Suppressor macrophage treated with lipopolysaccharide for 4 hours (primary cell): ENCODE data around the gene NPFF.
A peak's percentile ranks its signal among the peaks of the same experiment; 100 is the strongest.

Experiments used
- DNase-seq: peaks from one replicate; pipeline ENCODE4 v3.0.0-alpha.2; 2020

Gene NPFF

DNA sequence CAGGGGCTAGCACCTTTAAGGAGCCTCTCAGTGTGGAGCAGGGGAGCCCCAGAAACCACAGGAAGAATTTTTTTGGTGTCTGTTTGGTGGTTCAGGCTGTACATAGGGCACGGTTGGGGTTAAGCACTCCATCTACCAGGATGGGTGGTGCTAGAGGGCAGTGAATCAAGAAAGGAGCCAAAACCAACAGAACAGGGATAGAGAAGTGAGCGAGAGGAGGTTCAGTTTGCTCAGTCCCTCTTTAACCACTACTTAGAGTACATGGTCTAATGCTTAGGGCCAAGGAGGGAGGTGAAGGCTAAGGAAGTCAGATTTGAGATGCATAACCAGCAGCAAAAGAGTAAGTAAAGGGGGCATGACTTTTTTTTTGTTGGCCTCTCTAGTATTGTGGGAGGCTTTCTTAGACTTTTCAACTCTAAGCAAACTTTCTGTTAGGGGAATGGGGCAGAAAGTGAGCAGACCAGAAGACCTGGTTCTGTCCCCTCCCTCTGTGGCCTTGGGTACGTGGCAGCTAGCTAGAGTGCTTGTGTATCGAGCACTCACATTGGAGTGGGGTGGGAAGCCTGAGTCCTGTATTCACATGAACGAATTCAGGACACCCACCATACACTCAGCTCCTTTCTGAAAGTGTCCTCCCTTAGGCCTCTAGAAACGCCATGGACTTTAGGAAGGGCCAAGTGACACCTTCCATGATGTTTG is 6.6 kb upstream of the NPFF start:
- DNase-seq = no peak

- no peak for DNase-seq
Measured at GRCh38 chr12:53510181-53510812, 3.0 kb upstream of the NPFF start.

- peak; percentile 90 for DNase-seq
Measured at GRCh38 chr12:53508534-53509170, 1.4 kb upstream of the NPFF start.

DNA sequence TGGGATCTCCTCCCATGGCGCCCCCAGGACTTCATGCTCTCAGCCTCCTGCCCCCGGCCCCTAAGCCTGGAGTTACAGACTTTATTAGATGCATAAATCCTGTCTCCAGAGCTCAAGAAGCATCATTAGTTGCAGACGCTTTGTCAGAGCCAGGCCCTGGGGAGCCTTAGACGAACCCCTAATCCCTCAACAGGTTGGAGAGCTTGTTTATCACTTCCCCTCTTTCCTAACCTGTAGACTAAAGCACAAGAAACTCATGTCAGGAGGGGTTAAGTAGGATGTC is 260 bp upstream of the NPFF start:
- no peak for DNase-seq

GRCh38 chr12:53506450-53506785 is 866 bp downstream of the NPFF start:
- no peak for DNase-seq

DNA sequence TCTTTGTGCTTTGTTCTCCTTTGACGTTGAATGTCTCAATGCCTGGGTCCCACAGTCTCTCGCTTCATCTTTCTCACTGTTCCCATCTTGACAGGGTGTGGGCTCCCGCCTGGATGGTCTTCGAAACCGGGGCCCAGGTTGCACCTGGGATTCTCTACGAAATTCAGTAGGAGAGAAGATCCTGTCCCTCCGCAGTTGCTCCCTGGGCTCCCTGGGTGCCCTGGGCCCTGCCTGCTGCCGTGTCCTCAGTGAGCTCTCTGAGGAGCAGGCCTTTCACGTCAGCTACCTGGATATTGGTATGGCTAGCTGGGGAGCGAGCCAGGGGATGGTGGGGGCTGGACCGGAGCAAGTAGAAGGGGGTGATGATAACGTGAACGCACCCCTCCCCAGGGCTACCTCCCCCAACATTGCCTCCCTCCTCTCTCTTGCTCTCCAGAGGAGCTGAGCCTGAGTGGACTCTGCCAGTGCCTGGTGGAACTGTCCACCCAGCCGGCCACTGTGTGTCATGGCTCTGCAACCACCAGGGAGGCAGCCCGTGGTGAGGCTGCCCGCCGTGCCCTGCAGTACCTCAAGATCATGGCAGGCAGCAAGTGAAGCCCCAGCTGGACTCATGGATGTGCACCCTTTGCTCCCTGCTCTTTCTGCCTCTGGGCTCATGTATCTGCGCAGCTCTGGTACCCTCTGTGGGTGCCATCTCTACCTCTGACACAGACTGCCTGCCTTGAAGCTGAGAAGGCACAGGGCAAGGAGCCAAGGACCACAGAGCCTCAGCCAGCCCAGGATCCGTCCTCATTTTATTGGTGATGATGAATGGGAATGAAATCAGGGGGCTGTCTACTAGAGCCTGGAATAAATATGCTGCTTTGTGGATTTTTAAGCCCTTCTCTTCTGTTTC is 1.5 kb downstream of the NPFF start:
- no peak for DNase-seq

- DNase-seq = peak; percentile 33
Measured at GRCh38 chr12:53505086-53505485, 2.2 kb downstream of the NPFF start.

- DNase-seq = no peak
Measured at GRCh38 chr12:53504004-53504920, 3.0 kb downstream of the NPFF start.

DNA sequence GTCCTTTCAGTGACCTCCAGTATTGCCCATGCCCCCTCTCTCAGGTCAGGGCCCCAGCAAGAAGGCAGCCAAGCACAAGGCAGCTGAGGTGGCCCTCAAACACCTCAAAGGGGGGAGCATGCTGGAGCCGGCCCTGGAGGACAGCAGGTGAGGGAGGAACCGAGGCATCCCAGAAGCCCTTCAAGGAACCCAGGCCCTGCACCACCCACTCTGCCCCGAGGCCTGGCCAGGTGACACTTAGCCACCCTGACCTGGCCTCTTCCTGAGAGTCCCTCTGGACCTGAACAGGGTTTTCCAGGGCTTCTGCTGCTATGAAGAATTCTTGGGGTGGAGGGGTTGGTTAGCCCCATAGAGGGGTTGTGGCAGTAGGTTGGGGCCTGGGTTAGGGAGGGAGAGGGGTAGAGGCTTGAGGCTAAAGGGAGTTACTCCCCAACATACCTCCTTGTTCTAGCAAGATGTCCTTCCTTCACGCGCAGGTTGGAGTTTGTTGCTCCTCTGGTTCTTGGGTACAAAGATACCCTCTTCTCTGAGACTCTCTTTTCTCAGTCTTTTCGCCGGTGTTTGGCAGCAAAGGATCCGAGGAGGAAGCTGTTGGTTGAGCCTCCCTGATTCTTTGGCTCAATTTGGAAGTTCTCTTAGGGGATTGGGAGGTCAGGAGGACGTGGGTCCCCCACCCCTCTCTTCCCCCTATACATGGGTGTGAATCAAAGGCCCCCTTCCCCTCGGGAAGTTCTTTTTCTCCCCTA is 4.1 kb downstream of the NPFF start:
- no peak for DNase-seq

DNA sequence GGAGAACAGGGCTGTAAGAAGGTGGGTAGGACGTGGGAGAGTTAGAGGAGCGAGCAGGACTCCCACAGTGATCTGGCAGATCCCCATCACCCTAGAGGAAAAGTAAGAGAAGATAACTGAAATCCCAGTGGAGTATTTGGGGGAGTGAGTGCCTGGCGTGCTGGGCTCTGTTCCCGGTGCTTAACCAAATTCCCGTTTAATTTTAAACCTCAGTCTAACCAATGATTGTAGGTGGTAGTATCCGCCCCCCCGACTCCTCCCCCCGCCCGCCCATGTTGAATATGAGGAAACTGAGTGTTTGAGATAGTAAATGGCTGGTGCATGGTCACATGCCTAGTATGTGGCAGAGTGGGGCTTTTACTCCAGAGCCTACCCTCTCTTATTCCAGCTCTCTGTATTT is 5.0 kb downstream of the NPFF start:
- DNase-seq = no peak

DNA sequence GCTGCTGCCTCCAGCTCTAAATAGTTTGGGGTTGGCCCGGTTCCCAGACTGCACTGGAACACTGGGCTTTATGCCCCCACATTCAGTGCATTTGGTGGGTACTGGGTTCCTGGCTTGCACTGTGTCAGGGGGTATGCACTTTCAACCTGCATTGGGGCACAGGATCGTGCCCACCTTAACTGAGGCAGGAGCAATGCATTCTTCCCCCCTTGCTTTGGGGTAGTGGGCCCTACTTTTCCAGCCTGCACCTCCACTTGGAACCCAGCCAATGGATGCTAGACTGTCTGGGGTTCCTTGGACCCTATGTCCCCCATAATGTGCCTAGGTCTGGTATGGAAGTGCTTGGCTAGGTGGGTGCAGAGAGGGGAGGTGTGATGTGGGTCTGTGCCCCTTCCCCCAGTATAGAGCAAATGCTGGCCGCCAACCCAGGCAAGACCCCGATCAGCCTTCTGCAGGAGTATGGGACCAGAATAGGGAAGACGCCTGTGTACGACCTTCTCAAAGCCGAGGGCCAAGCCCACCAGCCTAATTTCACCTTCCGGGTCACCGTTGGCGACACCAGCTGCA is 5.6 kb downstream of the NPFF start:
- no peak for DNase-seq

DNA sequence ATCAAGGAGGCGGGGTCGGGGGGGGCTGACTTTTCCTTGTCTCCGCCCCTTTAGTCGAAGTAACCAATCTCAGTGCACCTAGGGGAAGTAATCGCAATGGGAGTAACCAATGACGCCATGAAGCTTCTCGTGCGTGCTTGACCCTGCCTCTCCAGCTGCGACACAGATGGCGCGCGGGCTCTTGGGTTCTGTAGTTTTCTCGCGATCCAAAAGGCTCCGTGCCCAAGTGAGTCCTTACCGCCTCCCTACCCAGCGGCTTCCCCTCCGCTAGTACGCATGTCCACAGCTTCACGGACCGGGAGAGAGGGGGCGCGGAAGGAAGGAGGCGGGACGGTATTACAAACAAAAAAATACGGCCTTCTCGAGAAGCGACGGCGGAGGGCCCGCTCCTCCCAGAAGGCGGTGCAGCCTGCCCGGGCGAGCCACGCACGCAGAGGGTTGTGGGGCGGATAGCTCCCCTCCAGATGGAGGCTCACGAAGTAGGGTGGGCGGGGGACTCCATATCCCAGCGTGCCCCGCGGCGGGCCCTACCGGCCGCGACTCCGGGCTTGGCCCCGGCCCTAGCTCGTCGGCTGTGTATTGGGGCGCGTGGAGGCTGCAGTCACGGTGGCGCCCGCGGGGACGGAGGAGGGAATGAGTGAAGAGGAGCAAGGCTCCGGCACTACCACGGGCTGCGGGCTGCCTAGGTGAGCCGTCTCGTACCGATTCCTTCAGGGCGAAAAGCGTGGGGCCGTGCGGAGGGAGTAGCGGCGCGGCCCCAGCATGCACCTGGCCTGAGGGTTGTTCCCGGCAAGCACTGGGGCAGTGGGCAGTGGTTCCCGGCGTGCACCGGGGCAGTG is 6.3 kb downstream of the NPFF start, which contains the start of gene TARBP2:
Gene TARBP2, plus strand, starts transcription at position 508 of the 839 bp plus-strand sequence. Its CDS starts 126 bp downstream, at position 634.
- DNase-seq = peak; percentile 99

DNA sequence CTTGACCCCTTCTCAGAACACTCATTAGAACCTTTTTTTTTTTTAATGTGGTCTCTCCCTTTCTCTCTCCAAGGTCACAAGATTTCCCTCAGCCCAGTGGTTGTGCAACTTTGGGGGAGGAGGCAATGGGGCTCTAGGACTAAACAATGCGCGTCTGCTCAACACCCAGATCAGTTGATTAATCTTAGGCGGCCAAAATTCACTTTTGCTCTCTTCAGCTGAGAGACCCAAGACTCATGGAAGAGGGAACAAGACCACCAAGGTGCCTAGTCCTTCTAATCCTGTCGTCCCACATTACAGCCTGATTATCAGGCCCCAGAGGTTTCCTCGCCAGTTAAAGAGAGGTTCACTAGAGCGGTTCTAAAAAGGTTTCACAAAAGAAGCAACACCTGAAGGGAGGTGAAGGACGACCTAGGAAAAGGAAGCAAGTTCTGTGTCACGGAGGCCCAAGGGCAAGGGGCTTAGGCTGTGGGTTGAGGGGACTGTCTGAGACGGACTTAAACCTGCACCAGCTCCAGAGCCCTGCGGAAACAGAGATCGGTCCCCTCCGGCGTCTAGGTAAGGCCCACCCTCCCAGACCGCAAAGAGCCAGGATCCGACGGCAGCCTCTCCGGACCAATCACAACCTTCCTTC is 7.0 kb downstream of the NPFF start:
- peak; percentile 85 for DNase-seq

GRCh38 chr12:53499266-53500141 is 7.8 kb downstream of the NPFF start, which contains the start of gene MAP3K12:
Gene MAP3K12, minus strand, starts transcription at chr12:53499458. Its CDS starts 12,067 bp downstream, at chr12:53487391.
- peak; percentile 39 for DNase-seq

DNA sequence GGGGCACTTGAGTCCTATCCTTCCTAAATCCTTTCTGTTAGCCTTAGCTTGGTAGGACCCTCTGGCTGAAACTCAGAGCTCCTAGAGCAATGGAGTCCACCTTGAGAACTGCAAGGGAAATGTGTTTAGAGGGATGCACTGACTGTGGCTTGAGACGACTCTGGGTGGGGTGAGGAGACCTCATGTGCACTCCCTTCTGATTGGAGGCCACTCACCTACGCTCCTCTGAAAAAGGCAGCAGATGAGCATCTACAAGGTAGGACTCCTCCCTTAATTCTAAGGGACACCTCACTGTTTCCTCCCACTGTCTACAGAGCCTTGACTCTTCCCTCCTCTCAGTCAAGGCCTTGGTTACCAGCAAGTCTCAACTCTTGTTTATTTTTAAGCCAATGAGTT is 9.1 kb downstream of the NPFF start:
- no peak for DNase-seq

- no peak for DNase-seq
Measured at GRCh38 chr12:53497461-53497860, 9.8 kb downstream of the NPFF start.

DNA sequence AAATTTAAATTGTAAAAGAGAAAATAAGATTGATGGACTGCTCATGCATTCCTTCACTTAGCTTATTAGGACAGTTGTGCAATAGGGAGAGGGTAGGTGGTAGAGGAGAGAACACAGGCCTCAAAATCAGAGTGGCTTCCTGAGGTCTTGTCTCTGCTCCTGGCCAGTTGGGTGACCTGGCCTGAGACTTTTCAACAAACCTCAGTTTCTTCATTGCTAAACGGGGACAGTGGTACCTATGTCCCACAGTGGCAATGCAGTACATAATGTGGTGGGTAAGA is 10.6 kb downstream of the NPFF start:
- no peak for DNase-seq

DNA sequence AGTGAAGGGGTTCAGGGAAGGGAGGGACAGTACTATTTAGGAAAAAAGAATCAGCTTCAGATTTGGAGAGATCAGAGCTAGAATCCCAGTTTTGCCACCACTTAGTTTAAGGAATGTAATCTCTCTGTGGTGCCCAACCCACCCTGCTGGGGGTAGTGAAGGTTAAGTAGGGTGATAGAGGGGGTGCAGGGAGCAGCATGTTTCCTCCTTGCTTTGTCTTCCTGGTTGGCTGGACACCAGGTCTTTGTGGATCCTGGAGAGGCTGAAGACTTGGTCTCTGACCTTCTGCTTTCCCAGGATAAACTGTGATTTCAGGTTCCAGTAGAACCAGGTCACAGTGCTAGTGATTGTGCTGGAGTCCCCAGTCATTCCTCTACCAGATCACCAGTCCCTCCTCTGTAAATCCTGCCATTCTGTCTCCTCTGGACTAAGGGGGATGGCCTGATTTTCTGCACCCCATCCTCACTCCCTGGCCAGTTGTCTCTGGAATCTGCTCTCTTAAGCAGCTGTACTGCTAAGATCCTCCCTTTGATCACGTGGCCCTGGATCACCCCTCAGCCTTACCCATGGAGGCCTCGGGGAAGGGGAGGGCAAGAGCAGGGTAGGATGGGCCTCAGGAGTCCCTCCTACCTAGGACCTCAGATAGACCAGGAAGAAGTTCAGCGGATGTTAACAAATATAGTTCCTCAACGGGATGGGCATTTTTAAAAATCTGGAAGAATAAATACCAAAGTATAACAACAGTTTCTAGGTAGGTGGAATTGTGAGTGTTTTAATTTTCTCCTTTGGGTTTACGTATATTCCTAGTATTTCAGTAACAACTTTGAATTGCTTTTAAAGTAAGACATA is 11.2 kb downstream of the NPFF start:
- DNase-seq = peak; percentile 58
